GM21619 (cell line): ENCODE measurements around the gene ELL3.

Experiments used
- ATAC-seq: cut with Tn5 transposase; IDR thresholded peaks from one replicate; pipeline ENCODE4 v1.9.1; 2021; ENCODE audit not compliant: unreplicated experiment

The ELL3 gene

DNA sequence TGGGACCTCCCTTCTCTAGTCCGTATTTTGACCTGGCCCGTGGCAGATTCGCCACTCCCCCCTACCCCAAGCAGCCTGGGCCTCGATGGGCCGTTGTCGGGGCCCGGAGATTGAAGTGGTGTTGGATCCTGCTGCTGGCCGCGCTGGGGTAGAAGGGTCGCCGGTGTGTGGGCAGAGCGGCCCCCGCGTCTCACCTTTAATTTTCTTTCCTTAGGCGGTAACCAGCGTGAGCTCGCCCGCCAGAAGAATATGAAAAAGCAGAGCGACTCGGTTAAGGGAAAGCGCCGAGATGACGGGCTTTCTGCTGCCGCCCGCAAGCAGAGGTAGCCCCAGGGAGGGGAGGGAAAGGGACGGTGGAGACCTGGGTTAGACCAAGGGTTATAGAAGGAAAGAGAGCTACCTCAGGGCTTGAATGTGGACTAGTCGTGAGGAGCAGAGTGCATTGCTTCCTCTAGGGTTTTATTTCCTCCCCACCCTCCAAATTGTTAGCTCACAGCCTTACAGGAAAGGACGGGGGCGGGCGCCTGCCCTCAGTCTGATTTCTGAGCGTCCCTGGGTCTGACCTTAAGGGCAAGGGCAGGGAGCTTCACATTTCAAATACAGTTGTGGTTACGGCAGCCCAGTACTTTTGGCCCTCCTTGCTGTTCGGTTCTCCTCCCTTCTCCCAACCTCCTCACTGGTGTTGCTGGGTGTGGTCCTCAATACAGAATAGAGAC, 16.2 kb upstream of the ELL3 start:
- ATAC-seq, result peak; percentile 0

DNA sequence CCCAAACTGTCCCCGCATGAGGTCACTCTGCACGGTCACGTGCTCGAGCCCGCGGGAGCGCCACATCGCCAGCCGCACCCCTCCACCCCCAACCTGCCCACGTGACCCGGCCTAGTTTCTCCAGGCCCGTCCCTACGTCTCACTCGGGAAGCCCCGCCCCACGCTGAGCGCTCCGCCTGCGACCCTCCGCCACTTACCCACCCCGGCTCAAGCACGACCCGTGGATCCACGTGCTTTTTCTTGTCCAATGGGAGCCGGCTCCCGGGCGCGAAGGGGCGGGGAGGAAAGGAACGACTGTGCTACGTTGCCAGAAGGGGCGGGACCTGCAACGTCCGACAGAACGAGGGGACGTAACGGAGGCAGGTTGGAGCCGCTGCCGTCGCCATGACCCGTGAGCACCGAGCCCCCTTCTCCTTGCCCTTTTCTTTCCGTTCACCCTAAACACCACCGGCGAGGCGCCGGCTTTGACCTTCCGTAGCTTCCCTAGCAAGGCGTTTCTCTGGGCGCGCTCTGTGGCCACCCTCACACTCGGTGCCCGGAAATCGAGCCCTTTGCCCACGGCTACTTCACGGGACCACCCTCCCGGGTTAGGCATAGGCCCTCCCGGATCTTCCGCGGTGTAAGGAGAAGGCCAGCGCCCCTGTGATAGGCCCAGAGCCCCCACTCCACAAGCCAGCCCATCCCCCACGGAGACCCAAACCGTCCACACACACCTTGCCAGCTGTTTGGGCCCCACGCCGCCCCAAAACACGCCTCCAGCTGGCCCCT, 15.4 kb upstream of the ELL3 start, which contains the start of gene SERF2:
Gene SERF2, plus strand, starts transcription at position 328 of the 768 bp plus-strand sequence. Its CDS starts 57 bp downstream, at position 385.
- peak; percentile 81 for ATAC-seq

DNA sequence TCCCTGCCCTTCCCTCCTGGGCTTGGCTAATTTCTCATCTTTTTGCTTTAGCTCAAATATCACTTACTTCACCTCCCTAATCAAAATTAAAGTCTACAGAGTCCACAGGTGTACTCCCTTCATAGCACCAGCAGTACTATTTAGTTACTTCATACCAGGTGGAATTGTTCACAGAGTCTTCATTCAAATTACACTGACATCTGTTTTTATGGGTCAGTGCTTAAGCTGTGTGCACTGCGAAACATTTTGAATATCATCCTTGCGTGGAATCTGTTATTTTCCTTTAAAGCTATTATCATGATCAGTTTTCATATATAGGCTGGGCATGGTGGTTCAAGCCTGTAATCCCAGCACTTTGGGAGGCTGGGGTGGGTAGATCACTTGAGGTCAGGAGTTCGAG, 12.6 kb upstream of the ELL3 start:
- ATAC-seq, result no peak

DNA sequence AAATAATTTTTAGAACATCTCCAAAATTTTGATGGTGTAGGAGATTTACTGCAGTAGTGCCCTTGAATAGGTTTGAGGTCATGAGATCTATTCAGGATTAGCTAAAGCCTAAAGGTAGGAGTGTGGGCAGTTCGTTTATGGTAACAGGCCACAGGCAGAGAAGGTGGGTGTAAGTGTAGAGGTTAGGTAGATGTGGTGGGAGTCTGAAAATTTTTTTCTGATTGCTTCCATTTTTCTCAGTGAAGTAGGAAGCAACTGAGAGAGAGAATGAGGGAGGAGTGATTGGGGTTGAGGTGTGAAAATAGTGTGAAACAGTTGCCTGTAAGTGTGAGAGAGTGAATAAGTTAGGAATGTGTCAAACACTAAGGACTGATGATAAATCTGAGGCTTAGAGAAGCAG, 2.2 kb upstream of the ELL3 start:
- no peak for ATAC-seq

DNA sequence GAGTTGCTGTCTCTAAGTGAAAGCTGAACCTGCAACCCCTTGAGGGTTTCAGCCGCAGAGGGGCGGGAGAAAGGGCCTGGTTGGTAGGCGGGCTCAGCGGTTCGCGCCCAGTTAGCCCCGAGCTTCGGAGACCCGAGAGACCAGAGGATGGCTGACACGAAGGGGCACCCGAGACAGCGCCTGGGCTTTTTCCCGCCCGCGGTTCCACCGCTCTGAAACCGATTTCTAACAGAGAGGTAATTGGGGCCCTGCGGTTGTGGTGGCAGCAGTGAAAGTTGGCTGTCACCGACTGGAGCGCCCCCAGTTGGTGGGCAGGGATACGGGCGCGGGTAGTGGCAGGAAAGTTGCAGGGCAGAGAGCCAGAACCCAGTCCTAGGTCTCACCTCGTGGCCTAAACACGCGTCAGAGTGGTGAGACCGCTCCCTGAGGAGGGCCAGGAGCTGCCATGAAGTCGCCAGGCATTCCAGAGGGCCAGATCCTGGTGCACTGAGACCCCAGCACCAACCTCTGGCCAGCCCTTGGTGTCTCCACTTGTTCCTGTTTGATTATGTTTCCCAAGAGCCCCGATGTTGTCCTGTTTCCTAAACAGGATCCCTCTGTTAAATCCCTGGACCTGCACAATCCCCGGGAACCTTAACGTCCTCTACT, 625 bp upstream of the ELL3 start:
- ATAC-seq, result peak; percentile 42

DNA sequence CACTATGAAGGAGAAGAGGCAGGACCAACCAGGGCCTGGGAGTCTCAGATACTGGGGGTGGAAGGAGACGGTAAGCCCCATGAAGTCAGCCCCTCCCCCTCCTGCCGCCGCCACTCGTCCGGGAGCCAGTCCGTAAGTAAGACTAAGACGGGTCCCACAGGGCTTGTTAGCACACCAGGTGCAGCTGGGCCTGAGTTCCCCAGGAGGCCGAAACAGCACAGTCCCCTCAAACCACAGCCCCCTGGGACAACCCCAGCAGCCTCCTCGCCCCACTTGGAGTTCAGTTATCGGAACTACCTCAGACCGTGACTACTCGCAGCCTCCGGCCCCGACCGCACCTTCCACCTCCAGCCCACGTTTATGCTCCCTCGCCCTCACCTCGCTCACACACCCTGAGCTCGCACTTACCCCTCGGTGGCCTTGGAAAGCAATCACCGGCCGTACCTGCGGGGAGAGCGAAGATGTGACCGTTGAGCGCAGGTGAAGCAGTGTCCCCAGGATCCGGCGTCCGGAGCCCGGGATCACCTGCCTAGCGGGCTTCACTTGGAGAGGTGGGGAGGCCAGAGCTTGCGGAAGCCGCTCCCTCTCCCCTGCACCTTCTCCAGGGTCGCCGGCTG, 557 bp downstream of the ELL3 start:
- ATAC-seq, result peak; percentile 72

DNA sequence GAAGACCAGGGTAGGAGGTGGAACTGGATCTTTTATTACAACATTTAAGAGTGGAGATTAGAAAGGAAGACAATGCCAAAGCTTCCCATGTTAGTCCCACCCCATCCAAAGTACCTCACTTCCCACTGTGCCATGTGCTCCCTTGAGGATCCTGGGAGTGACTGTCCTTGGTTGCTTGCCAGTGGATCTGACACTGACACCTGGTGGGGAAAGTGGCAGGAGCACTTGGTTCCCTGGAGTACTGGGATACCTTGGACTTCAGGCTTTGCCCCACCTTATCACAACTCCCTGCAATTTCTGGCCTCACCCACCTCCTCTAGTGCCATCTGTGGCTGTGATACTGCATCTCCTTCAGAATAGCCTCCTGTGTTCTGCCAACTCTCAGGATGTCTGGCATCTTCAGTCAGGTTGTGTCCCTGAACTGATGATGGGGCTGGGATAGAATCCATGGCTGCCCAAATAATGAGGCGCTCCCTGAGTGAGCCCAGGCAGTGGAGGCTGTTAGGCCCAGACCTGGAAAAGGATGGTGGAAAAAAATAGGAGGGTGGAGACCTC, 1.3 kb downstream of the ELL3 start:
- ATAC-seq, result no peak

DNA sequence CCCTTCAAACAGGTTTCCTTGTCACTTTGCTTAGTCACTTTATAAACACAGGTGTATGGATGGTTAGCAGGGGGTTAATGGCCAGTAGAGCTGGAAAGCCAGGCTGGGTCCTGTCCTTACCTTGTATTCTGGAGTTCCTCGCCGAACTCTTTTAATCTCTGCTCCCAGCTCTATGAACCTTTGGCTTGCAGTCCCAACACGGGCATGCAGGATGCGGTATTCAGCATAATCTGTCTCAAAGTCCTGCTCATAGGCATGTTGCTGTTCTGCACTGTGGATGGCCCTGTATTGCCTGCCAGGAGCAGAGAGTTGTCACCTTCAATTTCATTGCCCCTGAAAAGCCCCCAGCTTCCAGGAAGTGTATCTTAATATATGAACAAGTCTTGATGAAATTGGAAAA, 2.7 kb downstream of the ELL3 start:
- ATAC-seq, result no peak

DNA sequence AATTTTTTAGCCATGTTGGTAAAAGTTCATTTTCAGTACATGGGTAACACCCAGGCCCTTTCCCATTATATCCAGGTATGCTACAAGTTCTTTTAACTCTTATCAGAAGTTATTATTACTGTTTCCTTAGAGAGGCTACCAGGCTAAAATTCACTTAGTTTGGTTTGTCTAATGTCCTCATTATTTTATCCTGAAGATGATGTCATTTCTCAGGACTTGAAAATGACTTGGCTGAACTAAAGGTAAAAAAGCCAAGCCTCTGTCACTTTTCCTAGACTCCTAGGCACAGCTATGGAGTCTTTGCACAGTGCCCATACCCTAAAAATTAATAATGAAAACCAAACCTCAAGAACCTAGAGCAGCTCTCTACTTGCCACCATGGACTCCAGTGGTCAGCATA, 4.1 kb downstream of the ELL3 start:
- no peak for ATAC-seq

DNA sequence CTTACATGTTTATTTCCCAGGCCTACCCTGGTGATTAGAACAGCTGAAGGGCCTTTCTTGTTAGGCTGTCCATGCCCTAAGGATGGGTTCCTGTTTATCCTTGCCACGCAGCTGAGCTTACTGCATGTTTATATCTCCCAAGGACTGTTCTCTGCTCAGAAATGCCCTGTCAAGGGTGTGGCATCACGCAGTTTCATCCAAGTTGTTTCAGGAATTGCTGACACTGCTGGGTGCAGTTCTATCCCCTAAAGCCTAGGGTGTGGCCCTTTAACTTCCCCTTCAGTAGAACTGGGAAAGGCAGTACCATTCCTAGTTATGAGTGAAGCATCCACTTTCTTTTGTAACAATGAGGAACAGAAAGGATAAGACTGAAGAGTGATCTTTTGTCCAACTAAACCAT, 5.0 kb downstream of the ELL3 start:
- no peak for ATAC-seq

DNA sequence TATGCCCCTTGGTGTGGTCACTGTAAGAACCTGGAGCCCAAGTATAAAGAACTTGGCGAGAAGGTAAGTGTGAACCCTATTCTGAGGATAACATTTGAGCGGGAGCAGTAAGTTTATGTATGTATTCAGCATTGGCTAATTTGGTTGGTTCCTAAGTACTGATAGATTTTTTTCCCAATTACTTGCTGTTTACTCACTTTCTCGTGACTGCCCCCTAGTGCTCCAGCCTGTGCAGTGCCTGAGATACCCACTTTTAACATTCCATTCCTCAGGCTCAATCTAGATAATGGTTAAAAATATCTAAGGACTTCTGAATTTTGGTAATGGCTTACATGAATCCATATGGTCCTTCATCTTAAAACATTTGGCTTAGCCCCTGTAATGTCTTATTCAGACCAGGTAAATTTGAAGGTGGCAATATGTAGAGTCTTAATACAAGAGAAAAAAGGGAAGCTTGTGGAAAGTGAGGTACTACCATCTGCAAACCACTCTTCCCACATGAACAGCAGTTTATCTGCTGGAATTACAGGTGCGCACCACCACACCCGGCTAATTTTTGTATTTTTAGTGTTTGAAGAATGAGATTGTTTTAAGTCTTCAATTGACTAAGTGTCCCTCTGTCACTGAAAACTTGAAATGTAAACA, 7.1 kb downstream of the ELL3 start:
- no peak for ATAC-seq

DNA sequence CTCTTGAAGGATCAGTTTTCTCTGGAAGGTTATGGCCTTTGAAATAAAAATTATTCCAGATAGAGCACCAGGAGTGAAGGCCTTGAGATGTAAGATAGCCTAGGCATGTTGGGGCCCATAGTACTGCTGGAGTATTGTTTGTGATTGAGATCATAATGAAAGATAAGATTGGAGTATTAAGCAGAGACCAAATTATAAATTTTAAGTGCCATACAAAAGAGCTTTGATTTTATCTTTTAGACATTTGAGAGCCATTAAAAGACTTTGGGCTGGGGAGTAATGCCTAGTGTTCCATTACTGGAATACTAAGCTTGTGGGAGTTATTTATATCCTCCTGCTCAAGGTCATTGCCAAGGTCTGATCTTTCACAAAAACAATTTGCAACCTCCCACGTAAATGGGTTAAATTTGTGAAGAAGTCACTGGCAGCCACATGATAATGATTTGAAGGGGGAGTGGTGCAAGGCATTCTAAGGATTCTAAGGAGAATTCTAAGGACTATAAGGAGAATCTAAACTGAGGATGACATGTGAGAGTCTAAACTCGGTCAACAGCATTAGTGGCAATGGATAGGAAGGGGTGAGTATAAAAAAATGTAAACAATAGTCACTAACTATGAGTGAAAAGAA, 12.8 kb downstream of the ELL3 start:
- no peak for ATAC-seq

DNA sequence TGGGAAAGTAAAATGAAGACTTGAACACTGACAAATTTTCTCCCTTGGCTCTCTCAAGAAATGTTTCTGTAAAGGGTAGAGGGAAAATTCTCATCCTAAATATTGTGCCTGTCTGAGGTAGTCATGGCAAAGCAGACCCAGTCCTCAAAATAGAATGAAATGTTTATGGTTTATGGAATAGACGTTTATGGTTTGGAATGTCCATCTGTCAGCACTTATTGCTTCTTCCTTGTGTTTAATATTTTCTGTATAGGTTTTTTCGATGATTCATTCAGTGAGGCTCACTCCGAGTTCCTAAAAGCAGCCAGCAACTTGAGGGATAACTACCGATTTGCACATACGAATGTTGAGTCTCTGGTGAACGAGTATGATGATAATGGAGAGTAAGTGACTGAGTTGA, 13.9 kb downstream of the ELL3 start:
- no peak for ATAC-seq

DNA sequence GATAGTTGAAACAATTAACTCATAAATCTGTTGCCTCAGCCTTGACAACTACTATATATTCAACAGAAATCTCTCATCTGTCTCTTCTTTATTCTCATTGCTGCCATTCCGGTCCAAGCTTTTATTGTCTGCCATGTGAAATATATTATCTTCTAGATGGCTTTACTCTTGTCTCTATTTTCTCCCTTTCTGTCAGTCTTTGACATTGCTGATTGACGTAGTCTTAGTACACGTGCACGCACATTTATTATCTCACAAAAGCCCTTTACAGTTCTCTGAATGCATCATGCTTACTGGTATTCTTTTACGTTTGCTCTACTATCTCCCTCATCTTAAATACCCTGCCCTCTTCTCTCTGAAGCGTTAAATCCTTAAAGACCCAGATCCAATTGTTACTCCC, 24.9 kb downstream of the ELL3 start:
- no peak for ATAC-seq

DNA sequence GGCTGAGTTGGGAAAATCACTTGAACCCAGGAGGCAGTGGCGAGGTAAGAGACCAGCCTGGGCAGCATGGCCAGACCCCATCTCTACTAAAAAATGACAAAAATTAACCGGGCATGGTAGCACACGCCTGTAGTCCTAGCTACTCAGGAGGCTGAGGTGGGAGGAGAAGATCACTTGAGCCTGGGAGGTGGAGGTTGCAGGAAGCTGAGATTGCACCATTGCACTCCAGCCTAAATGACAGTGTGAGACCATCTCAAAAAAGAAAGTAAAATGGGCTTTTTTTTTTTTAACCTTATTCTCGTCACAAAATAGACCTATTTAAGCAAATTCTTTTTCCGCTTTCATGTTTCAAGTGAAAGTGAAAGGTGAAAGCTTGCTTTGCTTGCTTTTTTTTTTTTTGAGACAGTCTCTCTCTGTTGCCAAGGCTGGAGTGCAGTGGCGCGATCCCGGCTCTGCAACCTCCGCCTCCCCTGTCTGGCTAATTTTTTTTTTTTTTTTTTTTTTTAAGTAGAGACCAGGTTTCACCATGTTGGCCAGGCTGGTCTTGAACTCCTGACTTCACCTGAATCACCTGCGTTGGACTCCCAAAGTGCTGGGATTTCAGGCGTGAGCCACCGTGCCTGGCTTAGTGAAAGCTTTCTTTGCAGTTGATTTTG, 26.9 kb downstream of the ELL3 start:
- peak; percentile 36 for ATAC-seq

DNA sequence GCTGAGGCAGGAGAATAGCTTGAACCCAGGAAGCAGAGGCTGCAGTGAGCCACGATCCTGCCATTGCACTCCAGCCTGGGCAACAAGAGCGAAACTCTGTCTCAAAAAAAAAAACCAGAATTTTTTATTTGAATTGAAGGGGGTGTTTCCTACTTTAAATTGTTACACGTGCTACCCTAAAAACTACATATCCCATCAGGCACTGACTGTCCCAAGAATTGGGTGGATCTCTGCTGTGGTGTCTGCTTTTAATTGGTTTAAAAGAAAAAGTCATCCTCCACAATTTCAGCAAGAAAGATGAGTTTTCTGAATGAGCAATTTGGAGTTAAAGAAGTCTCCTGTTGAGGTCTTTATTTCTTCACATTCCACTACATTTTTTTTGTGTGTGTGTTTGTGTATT, 28.4 kb downstream of the ELL3 start:
- no peak for ATAC-seq

DNA sequence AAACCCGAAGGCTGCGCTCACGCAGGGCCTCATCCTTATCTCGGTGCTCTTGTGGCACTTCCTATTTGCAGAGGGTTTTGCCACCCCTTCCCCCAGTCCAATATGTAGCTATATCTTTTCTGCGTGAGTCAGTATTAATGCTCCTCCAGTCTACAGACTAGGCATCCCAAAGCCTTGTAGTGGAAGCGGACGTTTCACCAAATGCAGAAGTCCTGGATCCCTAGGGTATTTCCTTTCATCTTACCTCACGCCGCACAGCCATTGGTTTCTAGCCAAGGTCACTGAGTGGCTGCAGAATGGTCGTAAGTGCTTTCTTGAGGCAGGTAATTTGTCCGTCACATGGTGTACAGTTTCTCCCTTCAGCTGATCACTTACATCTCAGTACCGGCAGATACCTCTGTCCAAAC, 29.9 kb downstream of the ELL3 start:
- ATAC-seq, result peak; percentile 19

DNA sequence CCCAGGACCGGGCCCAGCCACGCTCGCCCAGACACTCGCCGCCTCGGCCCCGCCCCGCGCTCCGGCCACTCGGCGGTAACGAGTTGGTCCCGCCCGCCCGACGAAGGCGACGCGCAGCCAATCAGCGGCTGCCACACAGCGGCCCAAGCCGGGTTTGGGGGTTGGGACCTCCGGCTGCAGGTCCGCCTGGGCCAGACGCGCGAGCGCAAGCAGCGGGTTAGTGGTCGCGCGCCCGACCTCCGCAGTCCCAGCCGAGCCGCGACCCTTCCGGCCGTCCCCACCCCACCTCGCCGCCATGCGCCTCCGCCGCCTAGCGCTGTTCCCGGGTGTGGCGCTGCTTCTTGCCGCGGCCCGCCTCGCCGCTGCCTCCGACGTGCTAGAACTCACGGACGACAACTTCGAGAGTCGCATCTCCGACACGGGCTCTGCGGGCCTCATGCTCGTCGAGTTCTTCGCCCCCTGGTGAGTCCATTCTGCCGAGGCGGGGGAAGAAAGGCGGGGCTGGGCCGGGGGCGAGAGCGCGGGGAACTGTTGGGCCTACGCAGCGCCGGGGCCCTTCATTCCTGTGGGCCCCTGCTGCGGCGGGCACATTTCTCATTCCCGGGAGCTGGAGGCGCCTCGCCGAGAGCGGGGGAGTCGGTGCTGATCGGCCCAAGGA, 30.4 kb downstream of the ELL3 start, which contains the start of gene PDIA3:
Gene PDIA3, plus strand, starts transcription at position 194 of the 658 bp plus-strand sequence. Its CDS starts 102 bp downstream, at position 296.
- ATAC-seq, result peak; percentile 58

DNA sequence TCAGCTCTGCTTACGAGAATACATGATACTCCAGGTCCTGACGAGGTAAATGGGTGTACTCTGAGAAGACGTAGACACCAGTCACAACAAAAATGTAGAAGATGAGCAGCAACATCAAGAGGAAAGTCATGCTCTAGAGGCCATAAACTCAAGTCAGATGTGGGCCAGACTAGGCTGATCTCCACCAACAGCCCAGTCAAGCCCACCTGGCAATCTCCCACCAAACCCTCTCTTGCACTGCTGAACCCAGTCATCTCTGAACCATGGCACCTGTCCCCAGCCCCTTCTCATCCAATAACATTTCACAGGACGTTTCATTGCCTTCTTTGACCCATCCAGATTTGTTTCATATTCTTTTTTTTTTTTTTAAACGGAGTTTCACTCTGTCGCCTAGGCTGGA, 41.4 kb downstream of the ELL3 start:
- ATAC-seq, result no peak
